HG03139 (cell line): ENCODE data around the gene PPP4C.

Experiments used
- ATAC-seq: cut with Tn5 transposase; IDR thresholded peaks from one replicate; pipeline ENCODE4 v1.9.1; 2021; ENCODE audit not compliant: unreplicated experiment

The PPP4C gene

GRCh38 chr16:30054959-30055553 lies 20.7 kb upstream of the PPP4C start:
- no peak for ATAC-seq

GRCh38 chr16:30060346-30060745 lies 15.4 kb upstream of the PPP4C start:
- no peak for ATAC-seq

- ATAC-seq = no peak
Observed at GRCh38 chr16:30060836-30061554, 14.8 kb upstream of the PPP4C start.

GRCh38 chr16:30063278-30063892 lies 12.4 kb upstream of the PPP4C start:
- ATAC-seq = no peak

- no peak for ATAC-seq
Observed at GRCh38 chr16:30063893-30064728, 11.7 kb upstream of the PPP4C start.

GRCh38 chr16:30064729-30065101 lies 11.1 kb upstream of the PPP4C start:
- ATAC-seq = no peak

GRCh38 chr16:30065102-30065942 lies 10.5 kb upstream of the PPP4C start, which contains the start of gene ALDOA:
TSS of gene ALDOA (plus strand) at chr16:30065760. CDS start at chr16:30066898, 1,138 bp downstream.
- ATAC-seq = peak; percentile 76

GRCh38 chr16:30065943-30066760 lies 9.6 kb upstream of the PPP4C start:
- no peak for ATAC-seq

GRCh38 chr16:30066761-30067583 lies 8.8 kb upstream of the PPP4C start:
- no peak for ATAC-seq

GRCh38 chr16:30067584-30067916 lies 8.2 kb upstream of the PPP4C start:
- no peak for ATAC-seq

GRCh38 chr16:30068333-30068732 lies 7.5 kb upstream of the PPP4C start:
- no peak for ATAC-seq

- no peak for ATAC-seq
Observed at GRCh38 chr16:30068750-30069610, 6.8 kb upstream of the PPP4C start.

GRCh38 chr16:30069611-30070462 lies 6.0 kb upstream of the PPP4C start:
- no peak for ATAC-seq

GRCh38 chr16:30070490-30070889 lies 5.3 kb upstream of the PPP4C start:
- ATAC-seq = no peak

- ATAC-seq = peak; percentile 16
Observed at GRCh38 chr16:30076276-30076791, 540 bp downstream of the PPP4C start.

GRCh38 chr16:30077656-30078055 lies 1.9 kb downstream of the PPP4C start:
- ATAC-seq = no peak

- ATAC-seq = no peak
Observed at GRCh38 chr16:30078744-30079143, 3.0 kb downstream of the PPP4C start.
